ENCODE measurements around the gene PLA2G2A. TPM values are rescaled to one million over a fixed set of nuclear protein-coding genes. Genes with fewer than 3 reads are reported as not detected.

Gene PLA2G2A
- total RNA-seq, 1 experiment from 2014 or later, result 9.2 TPM

DNA sequence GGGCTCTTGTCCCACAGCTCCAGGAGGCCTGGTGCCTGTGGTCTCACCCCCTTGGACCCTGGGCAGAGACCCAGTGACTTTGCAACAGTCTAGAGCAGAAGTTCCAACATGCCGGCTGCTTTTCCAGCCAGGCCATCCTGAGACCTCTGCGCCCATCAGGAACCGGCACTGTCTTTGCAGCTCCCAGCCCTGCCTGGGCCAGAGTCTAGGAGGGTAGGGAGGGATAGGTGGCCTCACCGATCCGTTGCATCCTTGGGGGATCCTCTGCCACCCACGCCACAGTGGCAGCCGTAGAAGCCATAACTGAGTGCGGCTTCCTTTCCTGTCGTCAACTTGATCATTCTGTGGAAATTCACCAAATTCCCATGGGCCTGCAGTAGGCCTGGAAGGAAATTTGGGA lies 1.3 kb downstream of the PLA2G2A start:
- Mint-ChIP-seq H3K27me3 (ENCODE audit: insufficient read depth, unreplicated experiment) (no peaks in the 10 kb centered on the region), H3K36me3 (ENCODE audit: insufficient read depth, unreplicated experiment) (no peaks in the 10 kb centered on the region), H3K9me3 (ENCODE audit: unreplicated experiment) (no peaks in the 10 kb centered on the region), H3K27ac (ENCODE audit: unreplicated experiment) (no peak overlapping the region), H3K4me1 (ENCODE audit: low read depth, unreplicated experiment) (peaks cover 33% of the 10 kb centered on the region), H3K4me3 (ENCODE audit: unreplicated experiment) (no peak overlapping the region)
- TF ChIP-seq CTCF (IDR thresholded peaks at IDR 0.05; ENCODE audit: insufficient read depth in 1 of 2, low read depth in 1 of 2, low read length in 1 of 2, severe bottlenecking in 1 of 2, unreplicated experiment in 1 of 2), result no peak
- CTCF ChIA-PET, result interaction anchor here (0.6 to 1.2 kb wide), 2 partner anchors 155 to 174 kb away, joined by 4 to 5 read pairs; no protein-coding TSS in a partner anchor
- no TSS peak for BruUV-seq (replicated peaks)
- POLR2A ChIA-PET, result no interaction called here
- intact Hi-C loops (cut with micrococcal nuclease; ENCODE audit: unreplicated experiment), result no loop called here
- Histone ChIP-seq H3K4me1 (peaks cover 41% of the 10 kb centered on the region), H3K27me3 (replicated peaks; ENCODE audit: control insufficient read depth, insufficient read depth, low read length) (no peaks in the 10 kb centered on the region), H3K9me3 (no peaks in the 10 kb centered on the region), H3K36me3 (ENCODE audit: control insufficient read depth, insufficient read depth, low read length) (no peaks in the 10 kb centered on the region), H3K4me3 (ENCODE audit: low read depth, low read length) (no peak overlapping the region)
- no peak for DNase-seq

GRCh38 chr1:19976317-19977003 lies 3.0 kb downstream of the PLA2G2A start:
- no peaks in the 10 kb centered on the region for H3K36me3 Mint-ChIP-seq (ENCODE audit: insufficient read depth, unreplicated experiment)
- TF ChIP-seq CTCF (IDR thresholded peaks at IDR 0.05; ENCODE audit: insufficient read depth in 1 of 2, low read depth in 1 of 2, low read length in 1 of 2, severe bottlenecking in 1 of 2, unreplicated experiment in 1 of 2), result no peak
- peaks cover 35% of the 10 kb centered on the region for H3K4me1 ChIP-seq
- no TSS peak for BruUV-seq (replicated peaks)
- H3K4me3 ChIP-seq (ENCODE audit: low read depth, low read length), result no peak overlapping the region
- peaks cover 22% of the 10 kb centered on the region for H3K4me1 Mint-ChIP-seq (ENCODE audit: low read depth, unreplicated experiment)
- no peak overlapping the region for H3K27ac Mint-ChIP-seq (ENCODE audit: unreplicated experiment)
- DNase-seq, result no peak
- H3K27me3 Mint-ChIP-seq (ENCODE audit: insufficient read depth, unreplicated experiment), result no peaks in the 10 kb centered on the region
- CTCF ChIA-PET, result no interaction called here
- POLR2A ChIA-PET, result no interaction called here
- no peaks in the 10 kb centered on the region for H3K27me3 ChIP-seq (replicated peaks; ENCODE audit: control insufficient read depth, insufficient read depth, low read length)
- intact Hi-C loops (cut with micrococcal nuclease; ENCODE audit: unreplicated experiment), result no loop called here
- H3K36me3 ChIP-seq (ENCODE audit: control insufficient read depth, insufficient read depth, low read length), result no peaks in the 10 kb centered on the region
- H3K9me3 Mint-ChIP-seq (ENCODE audit: unreplicated experiment), result peaks cover 7% of the 10 kb centered on the region
- no peaks in the 10 kb centered on the region; the same call in 1 of the 2 replicates for H3K9me3 ChIP-seq
- H3K4me3 Mint-ChIP-seq (ENCODE audit: unreplicated experiment), result no peak overlapping the region

DNA sequence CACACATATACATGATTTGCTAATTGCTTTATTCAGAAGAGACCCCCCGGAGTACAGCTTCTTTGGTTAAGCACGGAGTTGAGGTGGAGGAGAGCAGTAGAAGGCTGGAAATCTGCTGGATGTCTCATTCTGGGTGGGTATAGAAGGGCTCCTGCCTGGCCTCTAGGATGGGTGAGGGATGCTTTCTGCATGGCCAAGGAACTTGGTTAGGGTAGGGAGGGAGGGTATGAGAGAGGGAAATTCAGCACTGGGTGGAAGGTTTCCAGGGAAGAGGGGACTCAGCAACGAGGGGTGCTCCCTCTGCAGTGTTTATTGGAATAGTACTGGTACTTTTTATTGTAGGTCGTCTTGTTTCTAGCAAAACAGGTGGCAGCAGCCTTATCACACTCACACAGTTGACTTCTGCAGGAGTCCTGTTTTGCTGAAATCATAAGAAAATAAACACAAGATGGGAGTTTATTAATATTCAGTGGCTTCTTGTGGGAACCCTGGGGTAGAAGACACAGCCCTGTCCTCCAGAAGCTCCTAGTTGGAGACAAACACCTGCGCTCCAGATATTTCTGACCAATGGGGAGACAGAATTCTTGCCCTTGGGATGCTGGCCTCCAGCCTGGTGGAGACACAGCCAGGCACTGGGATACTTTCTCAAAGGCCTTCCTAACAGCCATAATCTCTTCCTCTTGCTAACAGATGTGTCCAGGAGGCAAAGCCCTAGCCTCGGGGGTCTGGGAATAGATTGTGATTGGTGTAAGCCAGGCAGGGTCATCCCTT lies 3.8 kb downstream of the PLA2G2A start:
- Histone ChIP-seq H3K36me3 (ENCODE audit: control insufficient read depth, insufficient read depth, low read length) (no peaks in the 10 kb centered on the region), H3K9me3 (no peaks in the 10 kb centered on the region; the same call in 1 of the 2 replicates), H3K4me1 (peaks cover 27% of the 10 kb centered on the region), H3K4me3 (ENCODE audit: low read depth, low read length) (no peak overlapping the region), H3K27me3 (replicated peaks; ENCODE audit: control insufficient read depth, insufficient read depth, low read length) (no peaks in the 10 kb centered on the region)
- DNase-seq, result no peak
- CTCF ChIA-PET, result interaction anchor here (1.0 to 1.4 kb wide), 8 partner anchors 12 to 178 kb away, joined by 3 to 19 read pairs (median 4); no protein-coding TSS in a partner anchor
- intact Hi-C loops (cut with micrococcal nuclease; ENCODE audit: unreplicated experiment), result loop anchor here (1.0 to 2.0 kb wide), 4 partner anchors 29 to 220 kb away; no protein-coding TSS in a partner anchor
- Mint-ChIP-seq H3K4me3 (ENCODE audit: unreplicated experiment) (no peak overlapping the region), H3K9me3 (ENCODE audit: unreplicated experiment) (peaks cover 15% of the 10 kb centered on the region), H3K4me1 (ENCODE audit: low read depth, unreplicated experiment) (peaks cover 14% of the 10 kb centered on the region), H3K27me3 (ENCODE audit: insufficient read depth, unreplicated experiment) (no peaks in the 10 kb centered on the region), H3K27ac (ENCODE audit: unreplicated experiment) (peak overlapping the region; percentile 42), H3K36me3 (ENCODE audit: insufficient read depth, unreplicated experiment) (no peaks in the 10 kb centered on the region)
- TF ChIP-seq CTCF (IDR thresholded peaks at IDR 0.05; ENCODE audit: insufficient read depth in 1 of 2, low read depth in 1 of 2, low read length in 1 of 2, severe bottlenecking in 1 of 2, unreplicated experiment in 1 of 2), result no peak
- no TSS peak for BruUV-seq (replicated peaks)
- POLR2A ChIA-PET, result no interaction called here
